SK-N-SH (cell line): ENCODE measurements around the gene CNTNAP2. TPM values are rescaled to one million over a fixed set of nuclear protein-coding genes. Genes with fewer than 3 reads are reported as not detected.

Experiments
- CTCF ChIA-PET: fragments of 300-600, 350-600 bp; formaldehyde crosslinking; extraction: SDS; loops from one replicate; lab custom pipeline; 2021; lab: Yijun Ruan, JAX
- POLR2A ChIA-PET: fragments of 350-600 bp; sonication (Branson Sonifier 250); formaldehyde crosslinking; extraction: SDS; loops from one replicate; lab custom pipeline; 2020; ENCODE audit warnings: antibody characterized with exemption, inconsistent platforms; lab: Yijun Ruan, JAX
- DNase-seq: peaks from one replicate; pipeline ENCODE4 v3.0.0; 2012
- H2AFZ ChIP-seq: fragments of 200-600 bp; sonication (generic); 2 replicates; pipeline ENCODE4 v1.8.1; 2016; ENCODE audit warnings: antibody characterized with exemption, mild to moderate bottlenecking, low read depth
- H3F3A ChIP-seq: fragments of 200-600 bp; sonication (generic); replicated peaks from 2 replicates; pipeline ENCODE3; 2016; ENCODE audit warnings: antibody characterized with exemption, mild to moderate bottlenecking; ENCODE audit not compliant: insufficient read depth
- H3K27ac ChIP-seq, 2 experiments: fragments of 200-500 bp in 1 of 2; fragments of 200-600 bp in 1 of 2; sonication (Bioruptor generic) in 1 of 2; sonication (generic), shearing (Covaris generic) in 1 of 2; 2 replicates each; pipeline versions ENCODE4 v1.5.1 to v1.6.1; 2014 to 2016; ENCODE audit warnings: low read depth in 2 of 2, inconsistent platforms in 1 of 2, low read length in 1 of 2, mild to moderate bottlenecking in 1 of 2, mixed read lengths in 1 of 2
- H3K27me3 ChIP-seq: fragments of 200-600 bp; sonication (generic), shearing (Covaris generic); 2 replicates; pipeline ENCODE4 v1.6.1; 2016; ENCODE audit warnings: mixed run types; ENCODE audit not compliant: insufficient read depth
- H3K36me3 ChIP-seq, 2 experiments: fragments of 200-500 bp in 1 of 2; fragments of 200-600 bp in 1 of 2; sonication (Bioruptor generic) in 1 of 2; sonication (generic) in 1 of 2; replicated peaks in 1 of 2; 2 replicates each; pipeline versions ENCODE3 to v1.5.1; 2014 to 2016; ENCODE audit warnings: low read length in 1 of 2, mild to moderate bottlenecking in 1 of 2; ENCODE audit not compliant: insufficient read depth in 2 of 2, control insufficient read depth in 1 of 2
- H3K4me1 ChIP-seq, 2 experiments: fragments of 200-500 bp in 1 of 2; fragments of 200-600 bp in 1 of 2; sonication (Bioruptor generic) in 1 of 2; sonication (generic), shearing (Covaris generic) in 1 of 2; 2 replicates each; pipeline versions ENCODE4 v1.5.1 to v1.6.1; 2014 to 2016; ENCODE audit warnings: low read depth in 1 of 2, low read length in 1 of 2, mixed run types in 1 of 2; ENCODE audit not compliant: insufficient read depth in 2 of 2, control insufficient read depth in 1 of 2
- H3K4me2 ChIP-seq: fragments of 200-600 bp; sonication (generic), shearing (Covaris generic); 2 replicates; pipeline ENCODE4 v1.6.1; 2017; ENCODE audit warnings: mixed run types
- H3K4me3 ChIP-seq, 2 experiments: fragments of 200-500 bp in 1 of 2; fragments of 200-600 bp in 1 of 2; sonication (Bioruptor generic) in 1 of 2; sonication (generic), shearing (Covaris generic) in 1 of 2; 2 replicates each; pipeline versions ENCODE4 v1.5.1 to v1.8.1; 2014 to 2016; ENCODE audit warnings: low read depth in 2 of 2, inconsistent platforms in 1 of 2, low read length in 1 of 2, mild to moderate bottlenecking in 1 of 2, mixed read lengths in 1 of 2, moderate library complexity in 1 of 2
- H3K79me2 ChIP-seq: fragments of 200-600 bp; sonication (generic); 2 replicates; pipeline ENCODE4 v1.8.1; 2017; ENCODE audit warnings: mild to moderate bottlenecking; ENCODE audit not compliant: insufficient read depth
- H3K9ac ChIP-seq: fragments of 200-600 bp; sonication (generic); 2 replicates; pipeline ENCODE4 v1.6.1; 2017; ENCODE audit warnings: mixed run types
- H3K9me2 ChIP-seq: fragments of 200-600 bp; sonication (generic); 2 replicates; pipeline ENCODE4 v1.6.1; 2017; ENCODE audit warnings: mixed run types
- H3K9me3 ChIP-seq: fragments of 200-600 bp; sonication (generic); 2 replicates; pipeline ENCODE4 v1.6.1; 2017; ENCODE audit warnings: mixed run types, mild to moderate bottlenecking, moderate library complexity
- H4K20me1 ChIP-seq: fragments of 200-600 bp; sonication (generic); 2 replicates; pipeline ENCODE4 v1.6.1; 2017; ENCODE audit warnings: mild to moderate bottlenecking, mixed run types; ENCODE audit not compliant: insufficient read depth
- ELF1 ChIP-seq: IDR thresholded peaks from 2 replicates; pipeline ENCODE4 v1.4.0; 2012
- EP300 ChIP-seq, 2 experiments: IDR thresholded peaks; 2 replicates each; pipeline versions ENCODE4 v1.4.0 to v1.6.1; 2012; ENCODE audit warnings: borderline replicate concordance in 1 of 2, low read depth in 1 of 2, low read length in 1 of 2
- GATA2 ChIP-seq: sonication (generic); formaldehyde crosslinking; IDR thresholded peaks from 2 replicates; pipeline ENCODE4 v1.5.0; 2020; ENCODE audit warnings: mild to moderate bottlenecking, missing genetic modification reagents
- IRF3 ChIP-seq: fragments of 150-350 bp; IDR thresholded peaks from 2 replicates; pipeline ENCODE4 v1.6.1; 2016; ENCODE audit warnings: mild to moderate bottlenecking, low read depth, low read length
- MEF2A ChIP-seq: IDR thresholded peaks from 2 replicates; pipeline ENCODE4 v1.4.0; 2012; ENCODE audit warnings: low read depth, borderline replicate concordance
- MXI1 ChIP-seq: IDR thresholded peaks from 2 replicates; pipeline ENCODE4 v1.6.1; 2012; ENCODE audit warnings: mild to moderate bottlenecking, low read depth, low read length, improper control_type of control experiment
- NFIC ChIP-seq: IDR thresholded peaks from 2 replicates; pipeline ENCODE4 v1.4.0; 2012; ENCODE audit warnings: borderline replicate concordance
- RCOR1 ChIP-seq: fragments of 150-350 bp; IDR thresholded peaks from 2 replicates; pipeline ENCODE4 v1.6.1; 2017; ENCODE audit warnings: antibody characterized with exemption, low read length
- RXRA ChIP-seq: IDR thresholded peaks from 2 replicates; pipeline ENCODE4 v1.4.0; 2012; ENCODE audit warnings: low read depth, mild to moderate bottlenecking, borderline replicate concordance
- TAF1 ChIP-seq: IDR thresholded peaks from 2 replicates; pipeline ENCODE4 v1.6.1; 2012; ENCODE audit warnings: low read depth, mild to moderate bottlenecking, low read length, moderate library complexity, borderline replicate concordance
- YY1 ChIP-seq: IDR thresholded peaks from 2 replicates; pipeline ENCODE4 v1.4.0; 2012; ENCODE audit warnings: low read depth, mild to moderate bottlenecking
- ZBTB33 ChIP-seq: IDR thresholded peaks from 2 replicates; pipeline ENCODE4 v1.4.0; 2012; ENCODE audit warnings: low read depth, borderline replicate concordance
- WGBS: methylation state at CpG from one replicate; pipeline ENCODE4 v1.1.6; 2017; ENCODE audit warnings: low lambda C conversion rate; 5-methylcytosine and 5-hydroxymethylcytosine counted together
- polyA plus RNA-seq, 3 experiments: library from polyadenylated mRNA; depleted of rRNA; stranded (reverse); fragments of >200 nt; gene quantifications; 2 replicates each; pipeline ENCODE4 v1.2.3, GENCODE V29; 2012
- TF ChIP-seq, protein P1 (sequence below): fragments of 150-350 bp; IDR thresholded peaks from 2 replicates; pipeline ENCODE4 v1.6.1; 2017; ENCODE audit warnings: antibody characterized with exemption, low read length, low read depth, borderline replicate concordance

Gene CNTNAP2
- polyA plus RNA-seq, 1 of the 3 experiments (the other 2 are of a cell fraction) = 3.4 TPM

DNA sequence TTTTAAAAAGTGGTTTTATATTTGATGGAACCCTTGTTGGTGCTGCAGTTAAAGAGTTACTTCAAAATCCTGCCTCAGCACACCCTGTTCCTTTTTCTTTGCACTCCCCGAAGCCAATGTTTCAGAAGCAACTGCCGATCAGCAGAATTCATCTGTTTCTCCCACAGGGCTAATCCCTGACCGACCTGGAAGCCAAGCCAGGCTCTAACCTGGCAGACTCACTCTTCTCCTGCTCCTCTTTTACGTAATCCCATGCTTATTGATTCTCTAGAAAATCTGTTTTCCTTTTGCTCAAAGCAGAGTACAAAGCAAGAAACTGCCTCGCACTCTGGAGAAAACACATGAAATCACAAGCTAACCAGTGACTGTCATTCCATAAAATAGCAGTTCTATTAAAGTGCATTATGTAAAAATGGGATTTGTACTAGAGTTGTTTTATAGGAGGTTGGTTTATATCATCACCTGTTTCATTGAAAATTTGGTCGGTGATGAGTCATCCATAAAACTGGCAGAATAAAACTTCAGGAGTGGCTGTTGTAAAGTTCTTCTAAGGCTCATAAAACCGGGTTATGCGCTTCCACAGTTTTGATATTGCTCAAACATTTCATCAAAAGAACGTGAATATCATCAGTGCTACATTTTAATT is 99.9 kb downstream of the CNTNAP2 start:
- no peaks in the 10 kb centered on the region; a peak in 1 of 4 replicates for H3K4me1 ChIP-seq
- WGBS = 33% methylated on average over 9 of the region's 9 CpGs
- ChIA-PET CTCF (no interaction called here), POLR2A (no interaction called here)
- no peak overlapping the region for H3K9ac ChIP-seq
- H3K79me2 ChIP-seq = no peaks in the 10 kb centered on the region
- H3K36me3 ChIP-seq = no peaks in the 10 kb centered on the region
- H3K27me3 ChIP-seq = no peaks in the 10 kb centered on the region
- H3K4me2 ChIP-seq = no peak overlapping the region
- H4K20me1 ChIP-seq = no peaks in the 10 kb centered on the region
- no peak for TF ChIP-seq ZBTB33
- no peak for TF ChIP-seq EP300 (IDR thresholded peaks at IDR 0.05; ENCODE audit: borderline replicate concordance in 1 of 2, low read depth in 1 of 2, low read length in 1 of 2)
- no peak for TF ChIP-seq TAF1
- TF ChIP-seq, protein P1, sequence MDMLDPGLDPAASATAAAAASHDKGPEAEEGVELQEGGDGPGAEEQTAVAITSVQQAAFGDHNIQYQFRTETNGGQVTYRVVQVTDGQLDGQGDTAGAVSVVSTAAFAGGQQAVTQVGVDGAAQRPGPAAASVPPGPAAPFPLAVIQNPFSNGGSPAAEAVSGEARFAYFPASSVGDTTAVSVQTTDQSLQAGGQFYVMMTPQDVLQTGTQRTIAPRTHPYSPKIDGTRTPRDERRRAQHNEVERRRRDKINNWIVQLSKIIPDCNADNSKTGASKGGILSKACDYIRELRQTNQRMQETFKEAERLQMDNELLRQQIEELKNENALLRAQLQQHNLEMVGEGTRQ = no peak
- no peak for TF ChIP-seq MXI1
- no peak for TF ChIP-seq GATA2 (CRISPR knock-in tag)
- TF ChIP-seq RCOR1 = no peak
- no peak for TF ChIP-seq RXRA
- no peak for TF ChIP-seq ELF1
- TF ChIP-seq MEF2A = no peak
- no peak overlapping the region for H3K27ac ChIP-seq
- no peak overlapping the region for H2AFZ ChIP-seq
- no peaks in the 10 kb centered on the region for H3K9me2 ChIP-seq
- H3F3A ChIP-seq = no peaks in the 10 kb centered on the region
- H3K4me3 ChIP-seq = no peak overlapping the region
- no peak for DNase-seq
- no peaks in the 10 kb centered on the region for H3K9me3 ChIP-seq

DNA sequence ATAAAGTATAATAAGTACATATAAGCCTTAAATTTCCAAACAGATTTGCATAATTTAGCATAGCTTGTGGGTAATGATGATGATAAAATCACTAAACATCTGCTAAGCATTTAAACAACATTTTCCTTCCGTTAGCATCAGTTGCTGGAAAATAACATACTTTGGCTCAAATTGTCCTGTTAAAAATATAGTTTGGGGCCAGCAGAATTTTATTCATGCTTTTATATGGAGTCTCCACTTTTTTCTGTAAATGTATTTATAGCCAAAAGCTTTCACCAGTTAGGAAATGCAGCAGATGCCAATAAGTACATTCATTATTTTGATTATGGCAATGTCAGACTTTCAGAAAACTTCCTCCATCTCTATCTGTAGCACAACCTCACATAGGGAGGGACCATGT is 107.2 kb downstream of the CNTNAP2 start:
- Histone ChIP-seq H3K9me2 (no peaks in the 10 kb centered on the region; the same call in 1 of the 2 replicates), H3K27ac (no peak overlapping the region), H4K20me1 (no peaks in the 10 kb centered on the region)

More for the DNA sequence above, 107.2 kb downstream of the CNTNAP2 start:
- Histone ChIP-seq H3K4me1 (no peaks in the 10 kb centered on the region), H3K27me3 (no peaks in the 10 kb centered on the region), H3F3A (no peaks in the 10 kb centered on the region), H3K9me3 (no peaks in the 10 kb centered on the region), H3K36me3 (no peaks in the 10 kb centered on the region), H3K79me2 (no peaks in the 10 kb centered on the region), H3K4me2 (no peak overlapping the region), H3K4me3 (no peak overlapping the region), H3K9ac (no peak overlapping the region), H2AFZ (no peak overlapping the region)
- no peak for DNase-seq
- POLR2A ChIA-PET = no interaction called here
- 40% methylated on average over 1 of the region's 1 CpG for whole genome bisulfite sequencing
- CTCF ChIA-PET = no interaction called here
- no peak for TF ChIP-seq EP300 (IDR thresholded peaks at IDR 0.05; ENCODE audit: borderline replicate concordance in 1 of 2, low read depth in 1 of 2, low read length in 1 of 2)
- TF ChIP-seq YY1 = no peak
- no peak for TF ChIP-seq RCOR1
- TF ChIP-seq IRF3 = no peak
- TF ChIP-seq, protein P1 = no peak
- TF ChIP-seq NFIC = no peak
